Epithelial cell of proximal tubule (primary cell): ENCODE results near the gene DBT. TPM values are rescaled to one million over a fixed set of nuclear protein-coding genes. Genes with fewer than 3 reads are reported as not detected.
"Not testable (repeated sequence)": the region's sequence is repeated elsewhere in the genome, so short reads cannot be mapped to it uniquely, and the experiment has no call there.

Experiments
- DNase-seq: peaks from one replicate; pipeline ENCODE4 v3.0.0-alpha.2; 2011; ENCODE audit warnings: low read depth
- H3K4me3 ChIP-seq: 2 replicates; pipeline ENCODE4 v1.5.1; 2011; ENCODE audit warnings: low read depth, mild to moderate bottlenecking, low read length
- CTCF ChIP-seq: conservative IDR thresholded peaks from 2 replicates; pipeline ENCODE4 v1.5.1; 2012; ENCODE audit warnings: low read depth, mild to moderate bottlenecking, low read length
- total RNA-seq: library from RNA; depleted of rRNA; stranded (reverse); fragments of >200 nt; gene quantifications from 2 replicates; pipeline ENCODE4 v1.2.3, GENCODE V29; 2015

The DBT gene
- 2.8 and 3.6 TPM in 2 replicates for total RNA-seq

- DNase-seq, result peak; percentile 68
- peak within 1 kb of the TSS; percentile 87 for H3K4me3 ChIP-seq
- no peak for TF ChIP-seq CTCF
Measured at GRCh38 chr1:100249537-100250257, at the start of gene DBT. TSS of gene DBT (minus strand) at chr1:100249834. CDS start at chr1:100249820, 14 bp downstream.

GRCh38 chr1:100298512-100298911 is 48.9 kb upstream of the DBT start:
- no peak for TF ChIP-seq CTCF
- H3K4me3 ChIP-seq, result no peak overlapping the region
- no peak for DNase-seq

GRCh38 chr1:100296997-100297396 is 47.4 kb upstream of the DBT start:
- DNase-seq, H3K4me3 ChIP-seq: not testable (repeated sequence)

- H3K4me3 ChIP-seq, result no peak overlapping the region
- no peak for DNase-seq
- no peak for TF ChIP-seq CTCF
Measured at GRCh38 chr1:100296140-100296539, 46.5 kb upstream of the DBT start.

GRCh38 chr1:100292711-100293110 is 43.1 kb upstream of the DBT start:
- no peak for TF ChIP-seq CTCF
- no peak overlapping the region for H3K4me3 ChIP-seq
- DNase-seq, result no peak

GRCh38 chr1:100290291-100290690 is 40.7 kb upstream of the DBT start:
- TF ChIP-seq CTCF, result no peak
- no peak for DNase-seq
- no peak overlapping the region for H3K4me3 ChIP-seq

- H3K4me3 ChIP-seq, result no peak overlapping the region
- TF ChIP-seq CTCF, result no peak
- no peak for DNase-seq
Measured at GRCh38 chr1:100287162-100287561, 37.5 kb upstream of the DBT start.

GRCh38 chr1:100284591-100284990 is 35.0 kb upstream of the DBT start:
- H3K4me3 ChIP-seq, result no peak overlapping the region
- TF ChIP-seq CTCF, result no peak
- no peak for DNase-seq
